Measurements from ENCODE around the gene SLC35F3.

SLC35F3 gene

DNA sequence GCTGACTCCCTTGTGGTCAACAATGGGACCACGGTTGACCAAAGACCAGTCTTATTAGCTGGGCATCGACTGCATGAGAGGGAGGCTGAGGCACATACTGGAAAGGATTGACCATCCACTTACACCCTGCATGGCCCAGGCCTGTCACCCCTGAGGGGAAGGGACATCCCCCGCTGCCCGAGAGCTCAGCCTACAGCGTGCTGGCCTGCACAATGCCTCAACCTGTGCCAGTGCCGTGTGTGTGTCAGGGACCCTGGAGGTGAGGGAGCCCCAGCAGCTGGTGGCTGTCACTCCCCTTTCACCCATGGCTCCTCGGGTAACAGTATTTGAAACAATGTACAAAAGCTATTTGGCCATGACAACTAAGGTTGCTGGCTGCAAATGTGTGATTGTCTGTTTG, 67.3 kb downstream of the SLC35F3 start:
- TF ChIP-seq, protein P1, sequence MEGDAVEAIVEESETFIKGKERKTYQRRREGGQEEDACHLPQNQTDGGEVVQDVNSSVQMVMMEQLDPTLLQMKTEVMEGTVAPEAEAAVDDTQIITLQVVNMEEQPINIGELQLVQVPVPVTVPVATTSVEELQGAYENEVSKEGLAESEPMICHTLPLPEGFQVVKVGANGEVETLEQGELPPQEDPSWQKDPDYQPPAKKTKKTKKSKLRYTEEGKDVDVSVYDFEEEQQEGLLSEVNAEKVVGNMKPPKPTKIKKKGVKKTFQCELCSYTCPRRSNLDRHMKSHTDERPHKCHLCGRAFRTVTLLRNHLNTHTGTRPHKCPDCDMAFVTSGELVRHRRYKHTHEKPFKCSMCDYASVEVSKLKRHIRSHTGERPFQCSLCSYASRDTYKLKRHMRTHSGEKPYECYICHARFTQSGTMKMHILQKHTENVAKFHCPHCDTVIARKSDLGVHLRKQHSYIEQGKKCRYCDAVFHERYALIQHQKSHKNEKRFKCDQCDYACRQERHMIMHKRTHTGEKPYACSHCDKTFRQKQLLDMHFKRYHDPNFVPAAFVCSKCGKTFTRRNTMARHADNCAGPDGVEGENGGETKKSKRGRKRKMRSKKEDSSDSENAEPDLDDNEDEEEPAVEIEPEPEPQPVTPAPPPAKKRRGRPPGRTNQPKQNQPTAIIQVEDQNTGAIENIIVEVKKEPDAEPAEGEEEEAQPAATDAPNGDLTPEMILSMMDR (conservative IDR thresholded peaks at IDR 0.05): no peak
- no peak overlapping the region for H3K27ac ChIP-seq

DNA sequence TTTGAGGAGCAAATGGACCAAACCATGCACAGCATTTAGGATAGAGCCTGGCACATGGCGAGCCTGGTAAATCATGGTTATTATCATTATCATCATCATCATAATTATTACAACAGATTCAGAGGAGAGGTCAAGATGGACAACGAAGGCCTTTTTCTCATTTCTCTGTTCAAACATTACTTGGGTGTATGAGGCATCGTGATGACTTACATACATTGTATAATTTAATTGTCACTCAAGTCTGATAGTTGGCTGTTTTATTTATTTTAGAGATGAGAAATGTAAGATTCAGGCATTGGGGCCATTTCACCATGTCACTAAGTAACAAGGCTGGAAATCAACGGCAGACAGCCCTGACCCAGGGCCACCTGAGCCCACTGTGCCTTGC, 68.1 kb downstream of the SLC35F3 start:
- H3K27ac ChIP-seq: no peak overlapping the region
- TF ChIP-seq, protein P1 (conservative IDR thresholded peaks at IDR 0.05): no peak

GRCh38 chr1:233972951-233973635, 68.6 kb downstream of the SLC35F3 start:
- TF ChIP-seq, protein P1 (conservative IDR thresholded peaks at IDR 0.05): no peak
- H3K27ac ChIP-seq: no peak overlapping the region

- TF ChIP-seq, protein P1 (conservative IDR thresholded peaks at IDR 0.05): no peak
- H3K27ac ChIP-seq: no peak overlapping the region
Observed at GRCh38 chr1:233975486-233975885, 71.0 kb downstream of the SLC35F3 start.

- TF ChIP-seq, protein P1 (conservative IDR thresholded peaks at IDR 0.05): no peak
- H3K27ac ChIP-seq: peak overlapping the region; percentile 42; the same call in 1 of the 2 replicates
Observed at GRCh38 chr1:233981042-233981675, 76.7 kb downstream of the SLC35F3 start.

- TF ChIP-seq, protein P1 (conservative IDR thresholded peaks at IDR 0.05): no peak
- H3K27ac ChIP-seq: no peak overlapping the region
Observed at GRCh38 chr1:233982827-233983518, 78.5 kb downstream of the SLC35F3 start.

DNA sequence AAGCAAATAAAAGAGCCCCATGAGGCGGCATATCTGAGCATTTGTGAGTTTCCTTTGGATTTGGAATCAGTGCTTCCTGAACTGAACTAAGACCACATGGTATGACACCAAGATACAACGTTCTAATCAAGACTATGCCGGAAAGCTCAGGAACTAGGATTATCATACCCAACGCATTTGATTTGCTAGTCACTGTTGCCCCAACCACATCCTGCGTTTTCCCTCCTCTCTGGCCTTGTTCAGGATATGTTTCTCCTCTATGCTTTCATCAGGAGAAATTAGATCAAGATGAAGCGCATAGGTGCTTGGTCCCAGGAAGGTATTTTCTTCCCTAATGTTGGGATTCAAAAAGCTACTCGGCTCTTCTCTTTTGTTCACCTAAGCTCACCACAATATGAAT, 79.3 kb downstream of the SLC35F3 start:
- H3K27ac ChIP-seq: no peak overlapping the region
- TF ChIP-seq, protein P1 (conservative IDR thresholded peaks at IDR 0.05): no peak

Data from VCaP (cell line).